T-helper 1 cell (primary cell): ENCODE data around the gene UBIAD1.

Source experiments
- DNase-seq, 5 donors: peaks; one replicate each; pipeline ENCODE4 v3.0.0-alpha.2; 2012 to 2020

Gene UBIAD1

GRCh38 chr1:11311816-11312755, 39.1 kb downstream of the UBIAD1 start:
- no peak for DNase-seq

GRCh38 chr1:11314959-11315358, 42.0 kb downstream of the UBIAD1 start:
- no peak for DNase-seq

GRCh38 chr1:11316701-11317100, 43.7 kb downstream of the UBIAD1 start:
- DNase-seq: no peak

GRCh38 chr1:11318982-11319381, 46.0 kb downstream of the UBIAD1 start:
- DNase-seq: no peak

GRCh38 chr1:11320153-11320936, 47.3 kb downstream of the UBIAD1 start:
- DNase-seq: peak in 3 of 5 donors; percentile 9 to 24 (median 15)

- no peak for DNase-seq
Measured at GRCh38 chr1:11321656-11322491, 48.9 kb downstream of the UBIAD1 start.

- no peak for DNase-seq
Measured at GRCh38 chr1:11324567-11325165, 51.7 kb downstream of the UBIAD1 start.

- no peak for DNase-seq
Measured at GRCh38 chr1:11326070-11326469, 53.1 kb downstream of the UBIAD1 start.

GRCh38 chr1:11328444-11328843, 55.4 kb downstream of the UBIAD1 start:
- no peak for DNase-seq

GRCh38 chr1:11330411-11330810, 57.4 kb downstream of the UBIAD1 start:
- DNase-seq: no peak

- no peak for DNase-seq
Measured at GRCh38 chr1:11331036-11331944, 58.3 kb downstream of the UBIAD1 start.

GRCh38 chr1:11331945-11332546, 59.0 kb downstream of the UBIAD1 start:
- DNase-seq: no peak

- DNase-seq: no peak
Measured at GRCh38 chr1:11333631-11334030, 60.6 kb downstream of the UBIAD1 start.

- DNase-seq: no peak
Measured at GRCh38 chr1:11334261-11334804, 61.3 kb downstream of the UBIAD1 start.

- no peak for DNase-seq
Measured at GRCh38 chr1:11334821-11335220, 61.8 kb downstream of the UBIAD1 start.

- no peak for DNase-seq
Measured at GRCh38 chr1:11335417-11336056, 62.5 kb downstream of the UBIAD1 start.

- DNase-seq: peak; percentile 30 to 57 (median 51)
Measured at GRCh38 chr1:11337580-11338073, 64.6 kb downstream of the UBIAD1 start.
